IMR-90 (cell line): ENCODE measurements around the gene CYSLTR2.

Experiments used
- CHD1 ChIP-seq: IDR thresholded peaks from 2 replicates; pipeline ENCODE4 v1.6.1; 2012; ENCODE audit warnings: low read depth, low read length, improper control_type of control experiment
- MAFK ChIP-seq: IDR thresholded peaks from 2 replicates; pipeline ENCODE4 v1.6.1; 2012; ENCODE audit warnings: low read depth, low read length, improper control_type of control experiment
- MAZ ChIP-seq: IDR thresholded peaks from 2 replicates; pipeline ENCODE4 v1.6.1; 2012; ENCODE audit warnings: low read depth, mild to moderate bottlenecking, low read length, improper control_type of control experiment, moderate library complexity, borderline replicate concordance
- POLR2A ChIP-seq: IDR thresholded peaks from 2 replicates; pipeline ENCODE4 v1.6.1; 2012; ENCODE audit warnings: mild to moderate bottlenecking, low read depth, low read length
- RCOR1 ChIP-seq: IDR thresholded peaks from 2 replicates; pipeline ENCODE4 v1.6.1; 2012; ENCODE audit warnings: mild to moderate bottlenecking, low read length, improper control_type of control experiment; ENCODE audit not compliant: insufficient replicate concordance
- RFX5 ChIP-seq: IDR thresholded peaks from 2 replicates; pipeline ENCODE4 v1.8.0; 2012; ENCODE audit warnings: low read depth, mild to moderate bottlenecking, low read length, moderate library complexity
- TF ChIP-seq, protein P1 (sequence below): conservative IDR thresholded peaks from 2 replicates; pipeline ENCODE4 v1.5.1; 2012; ENCODE audit warnings: mild to moderate bottlenecking, low read depth, low read length, improper control_type of control experiment
- TF ChIP-seq, protein P2 (sequence below): fragments of 150-350 bp; IDR thresholded peaks from 2 replicates; pipeline ENCODE4 v1.6.1; 2017; ENCODE audit warnings: mild to moderate bottlenecking, antibody characterized with exemption, low read length, low read depth

- TF ChIP-seq, protein P1, sequence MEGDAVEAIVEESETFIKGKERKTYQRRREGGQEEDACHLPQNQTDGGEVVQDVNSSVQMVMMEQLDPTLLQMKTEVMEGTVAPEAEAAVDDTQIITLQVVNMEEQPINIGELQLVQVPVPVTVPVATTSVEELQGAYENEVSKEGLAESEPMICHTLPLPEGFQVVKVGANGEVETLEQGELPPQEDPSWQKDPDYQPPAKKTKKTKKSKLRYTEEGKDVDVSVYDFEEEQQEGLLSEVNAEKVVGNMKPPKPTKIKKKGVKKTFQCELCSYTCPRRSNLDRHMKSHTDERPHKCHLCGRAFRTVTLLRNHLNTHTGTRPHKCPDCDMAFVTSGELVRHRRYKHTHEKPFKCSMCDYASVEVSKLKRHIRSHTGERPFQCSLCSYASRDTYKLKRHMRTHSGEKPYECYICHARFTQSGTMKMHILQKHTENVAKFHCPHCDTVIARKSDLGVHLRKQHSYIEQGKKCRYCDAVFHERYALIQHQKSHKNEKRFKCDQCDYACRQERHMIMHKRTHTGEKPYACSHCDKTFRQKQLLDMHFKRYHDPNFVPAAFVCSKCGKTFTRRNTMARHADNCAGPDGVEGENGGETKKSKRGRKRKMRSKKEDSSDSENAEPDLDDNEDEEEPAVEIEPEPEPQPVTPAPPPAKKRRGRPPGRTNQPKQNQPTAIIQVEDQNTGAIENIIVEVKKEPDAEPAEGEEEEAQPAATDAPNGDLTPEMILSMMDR: peak; percentile 58
- TF ChIP-seq, protein P2, sequence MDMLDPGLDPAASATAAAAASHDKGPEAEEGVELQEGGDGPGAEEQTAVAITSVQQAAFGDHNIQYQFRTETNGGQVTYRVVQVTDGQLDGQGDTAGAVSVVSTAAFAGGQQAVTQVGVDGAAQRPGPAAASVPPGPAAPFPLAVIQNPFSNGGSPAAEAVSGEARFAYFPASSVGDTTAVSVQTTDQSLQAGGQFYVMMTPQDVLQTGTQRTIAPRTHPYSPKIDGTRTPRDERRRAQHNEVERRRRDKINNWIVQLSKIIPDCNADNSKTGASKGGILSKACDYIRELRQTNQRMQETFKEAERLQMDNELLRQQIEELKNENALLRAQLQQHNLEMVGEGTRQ: no peak
- TF ChIP-seq POLR2A: no peak
- no peak for TF ChIP-seq CHD1
- peak; percentile 62 for TF ChIP-seq RCOR1
- TF ChIP-seq MAFK: no peak
- TF ChIP-seq RFX5: no peak
- peak; percentile 90 for TF ChIP-seq MAZ
Measured at GRCh38 chr13:48749699-48750473, 96.2 kb downstream of the CYSLTR2 start.
